Activated CD8-positive, alpha-beta T cell treated with anti-CD3 and anti-CD28 coated beads for 36 hours (primary cell): Measurements from ENCODE around the gene OGFRL1. TPM values are rescaled to one million over a fixed set of nuclear protein-coding genes. Genes with fewer than 3 reads are reported as not detected.

Experiments
- ATAC-seq: fragments of 200-7000 bp; cut with Tn5 transposase; one replicate; pipeline ENCODE4 v1.10.0; 2021; ENCODE audit warnings: mild to moderate bottlenecking, moderate library complexity
- CTCF ChIA-PET: fragments of 350-600 bp; sonication (Branson Sonifier 250); formaldehyde crosslinking; loops from one replicate; lab custom pipeline; 2021; ENCODE audit warnings: antibody characterized with exemption; lab: Charles Lee
- POLR2A ChIA-PET: fragments of 350-600 bp; sonication (Branson Sonifier 250); formaldehyde crosslinking; loops from one replicate; lab custom pipeline; 2021; ENCODE audit warnings: antibody characterized with exemption; lab: Charles Lee
- DNase-seq: peaks from one replicate; pipeline ENCODE4 v3.0.0-alpha.2; 2020
- H3K27ac Mint-ChIP-seq: one replicate; pipeline ENCODE4 v1.8.0; 2021; ENCODE audit warnings: mild to moderate bottlenecking, mixed read lengths
- H3K27me3 Mint-ChIP-seq: one replicate; pipeline ENCODE4 v1.8.0; 2021; ENCODE audit warnings: mixed read lengths
- H3K36me3 Mint-ChIP-seq: one replicate; pipeline ENCODE4 v1.8.0; 2021; ENCODE audit warnings: low read depth, mixed read lengths
- H3K4me1 Mint-ChIP-seq: one replicate; pipeline ENCODE4 v1.8.0; 2021; ENCODE audit warnings: low read depth, mixed read lengths
- H3K4me3 Mint-ChIP-seq: one replicate; pipeline ENCODE4 v1.8.0; 2021; ENCODE audit warnings: mild to moderate bottlenecking, moderate library complexity, mixed read lengths
- H3K9me3 Mint-ChIP-seq: one replicate; pipeline ENCODE4 v1.8.0; 2021; ENCODE audit warnings: mixed read lengths
- CTCF ChIP-seq: fragments of 200-600 bp; IDR thresholded peaks from one replicate; pipeline ENCODE4 v1.8.0; 2022; ENCODE audit warnings: antibody characterized with exemption, mild to moderate bottlenecking
- intact Hi-C: fragments of 100-400 bp; cut with micrococcal nuclease; formaldehyde crosslinking; loops from one replicate; pipeline ENCODE4 v1.10.0; 2022
- total RNA-seq, 2 experiments: library from RNA; stranded (reverse); gene quantifications; one replicate each; pipeline ENCODE4 v1.2.3, GENCODE V29; 2021

The OGFRL1 gene
- total RNA-seq, 2 experiments from 2014 or later = 4.6 TPM

- Mint-ChIP-seq H3K9me3 (no peaks in the 10 kb centered on the region), H3K36me3 (no peaks in the 10 kb centered on the region), H3K4me3 (no peak overlapping the region), H3K4me1 (no peaks in the 10 kb centered on the region), H3K27me3 (peaks cover 3% of the 10 kb centered on the region), H3K27ac (no peak overlapping the region)
- no peak for TF ChIP-seq CTCF
- CTCF ChIA-PET = interaction anchor here (0.8 to 2.4 kb wide), 5 partner anchors 13 to 162 kb away, joined by 3 to 18 read pairs (median 3); no protein-coding TSS in a partner anchor
- POLR2A ChIA-PET = no interaction called here
- no peak for ATAC-seq
- no peak for DNase-seq
- intact Hi-C loops = loop anchor here (2.0 to 5.0 kb wide), 2 partner anchors 159 to 338 kb away; no protein-coding TSS in a partner anchor
Observed at GRCh38 chr6:71349976-71350615, 61.5 kb downstream of the OGFRL1 start.

GRCh38 chr6:71351190-71351589, 62.6 kb downstream of the OGFRL1 start:
- ChIA-PET CTCF (interaction anchor here (0.7 to 2.4 kb wide), 7 partner anchors 51 to 831 kb away, joined by 3 to 18 read pairs (median 3); no protein-coding TSS in a partner anchor), POLR2A (no interaction called here)
- Mint-ChIP-seq H3K4me3 (no peak overlapping the region), H3K36me3 (no peaks in the 10 kb centered on the region), H3K9me3 (no peaks in the 10 kb centered on the region), H3K27me3 (peaks cover 5% of the 10 kb centered on the region), H3K4me1 (no peaks in the 10 kb centered on the region), H3K27ac (no peak overlapping the region)
- intact Hi-C loops = no loop called here
- no peak for DNase-seq
- TF ChIP-seq CTCF = no peak
- ATAC-seq = no peak
